HG02943 (cell line): ENCODE data around the gene ANXA2.
"Not testable (repeated sequence)": the region's sequence is repeated elsewhere in the genome, so short reads cannot be mapped to it uniquely, and the experiment has no call there.

Experiments used
- ATAC-seq: cut with Tn5 transposase; IDR thresholded peaks from one replicate; pipeline ENCODE4 v1.9.1; 2021; ENCODE audit warnings: mild to moderate bottlenecking, low read depth, moderate library complexity; ENCODE audit not compliant: unreplicated experiment

ANXA2 gene

GRCh38 chr15:60346653-60347052 lies 51.1 kb downstream of the ANXA2 start:
- ATAC-seq, result no peak

- no peak for ATAC-seq
Measured at GRCh38 chr15:60346077-60346476, 51.7 kb downstream of the ANXA2 start.

GRCh38 chr15:60345598-60345997 lies 52.2 kb downstream of the ANXA2 start:
- no peak for ATAC-seq

GRCh38 chr15:60344987-60345386 lies 52.8 kb downstream of the ANXA2 start:
- ATAC-seq, result no peak

GRCh38 chr15:60344461-60344860 lies 53.3 kb downstream of the ANXA2 start:
- ATAC-seq, result no peak

- no peak for ATAC-seq
Measured at GRCh38 chr15:60343221-60343970, 54.4 kb downstream of the ANXA2 start.

GRCh38 chr15:60340207-60340921 lies 57.4 kb downstream of the ANXA2 start:
- no peak for ATAC-seq

GRCh38 chr15:60339236-60339635 lies 58.5 kb downstream of the ANXA2 start:
- ATAC-seq, result no peak

- ATAC-seq, result no peak
Measured at GRCh38 chr15:60338810-60339209, 59.0 kb downstream of the ANXA2 start.

- no peak for ATAC-seq
Measured at GRCh38 chr15:60337076-60337475, 60.7 kb downstream of the ANXA2 start.

GRCh38 chr15:60335296-60335695 lies 62.5 kb downstream of the ANXA2 start:
- not testable (repeated sequence) for ATAC-seq

GRCh38 chr15:60328852-60329443 lies 68.8 kb downstream of the ANXA2 start:
- ATAC-seq, result no peak

- ATAC-seq, result no peak
Measured at GRCh38 chr15:60326824-60327654, 70.7 kb downstream of the ANXA2 start.

GRCh38 chr15:60326343-60326742 lies 71.4 kb downstream of the ANXA2 start:
- no peak for ATAC-seq

GRCh38 chr15:60325905-60326304 lies 71.9 kb downstream of the ANXA2 start:
- ATAC-seq, result no peak

- no peak for ATAC-seq
Measured at GRCh38 chr15:60324706-60325438, 72.9 kb downstream of the ANXA2 start.

GRCh38 chr15:60323322-60323721 lies 74.5 kb downstream of the ANXA2 start:
- ATAC-seq, result no peak

GRCh38 chr15:60320365-60320764 lies 77.4 kb downstream of the ANXA2 start:
- no peak for ATAC-seq

- no peak for ATAC-seq
Measured at GRCh38 chr15:60318216-60318867, 79.4 kb downstream of the ANXA2 start.

- no peak for ATAC-seq
Measured at GRCh38 chr15:60316961-60317360, 80.8 kb downstream of the ANXA2 start.
